Measurements from ENCODE around the gene ZBTB8OS. TPM values are rescaled to one million over a fixed set of nuclear protein-coding genes. Genes with fewer than 3 reads are reported as not detected.
"Not testable (repeated sequence)": the region's sequence is repeated elsewhere in the genome, so short reads cannot be mapped to it uniquely, and the experiment has no call there.

ZBTB8OS gene
- total RNA-seq, 3 donors from 2014 or later (not counting 1 experiment from before 2014, with no cell fraction given) = 46.1 to 62.2 (median 55.6) TPM

DNA sequence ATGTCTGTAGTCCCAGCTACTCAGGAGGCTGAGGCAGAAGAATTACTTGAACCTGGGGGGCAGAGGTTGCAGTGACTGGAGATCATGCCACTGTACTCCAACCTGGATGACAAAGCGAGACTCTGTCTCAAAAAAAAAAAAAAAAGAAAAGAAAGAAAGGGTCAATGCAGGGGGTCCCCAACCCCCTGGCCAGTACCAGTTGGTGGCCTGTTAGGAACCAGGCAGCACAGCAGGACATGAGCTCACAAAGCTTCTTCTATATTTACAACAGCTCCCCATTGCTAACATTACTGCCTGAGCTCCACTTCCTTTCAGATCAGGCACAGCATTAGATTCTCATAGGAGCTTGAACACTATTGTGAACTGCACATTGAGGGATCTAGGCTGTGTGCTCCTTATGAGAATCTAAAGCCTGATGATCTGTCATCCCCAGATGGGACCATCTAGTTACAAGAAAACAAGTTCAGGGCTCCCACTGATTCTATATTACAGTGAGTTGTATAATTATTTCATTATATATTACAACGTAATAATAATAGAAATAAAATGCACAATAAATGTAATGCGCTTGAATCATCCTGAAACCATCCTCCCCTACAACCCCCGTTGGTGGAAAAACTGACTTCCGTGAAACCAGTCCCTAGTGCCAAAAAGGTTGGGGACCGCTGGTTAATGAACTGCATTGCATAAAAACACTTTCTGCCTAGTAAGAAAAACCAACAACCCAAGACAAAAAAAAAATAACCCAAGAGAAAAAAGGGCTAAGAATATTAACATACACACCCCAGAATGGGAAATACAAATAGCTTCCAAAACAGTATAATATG is 2.8 kb downstream of the ZBTB8OS start:
- no peaks in the 10 kb centered on the region for H3K27me3 Mint-ChIP-seq (ENCODE audit: low read depth in 2 of 2)
- Histone ChIP-seq H3K27ac (ENCODE audit: low read length) (no peak overlapping the region), H3K4me1 (ENCODE audit: control insufficient read depth, insufficient read depth, low read length) (peaks cover 26% of the 10 kb centered on the region)

DNA sequence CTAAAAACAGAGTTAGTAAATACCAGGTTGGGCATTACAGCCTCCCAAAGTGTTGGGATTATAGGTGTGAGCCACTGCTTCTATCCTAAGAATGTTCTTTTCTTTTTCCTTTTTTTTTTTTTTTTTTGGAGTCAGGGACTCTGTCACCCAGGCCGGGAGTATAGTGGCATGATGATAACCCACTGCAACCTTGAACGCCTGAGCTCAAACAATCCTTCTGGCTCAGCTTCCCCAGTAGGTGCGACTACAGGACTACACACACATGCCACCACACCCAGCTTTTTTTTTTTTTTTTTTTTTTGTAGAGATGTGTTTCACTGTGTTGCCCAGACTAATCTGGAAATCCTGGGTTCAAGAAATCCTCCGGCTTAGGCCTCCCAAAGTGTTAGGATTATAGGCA is 5.9 kb downstream of the ZBTB8OS start:
- Mint-ChIP-seq H3K4me3 (no peak overlapping the region), H3K27ac (no peak overlapping the region), H3K27me3 (ENCODE audit: low read depth in 2 of 2) (no peaks in the 10 kb centered on the region), H3K9me3 (no peaks in the 10 kb centered on the region), H3K4me1 (peaks cover 12 to 16% of the 10 kb centered on the region in 2 donors), H3K36me3 (no peaks in the 10 kb centered on the region)
- no peak for ATAC-seq
- no peaks in the 10 kb centered on the region for H3K9me3 ChIP-seq (ENCODE audit: control insufficient read depth, insufficient read depth, low read length)
- 90% methylated on average over 2 of the region's 4 CpGs for WGBS (ENCODE audit: insufficient coverage)
- no peaks in the 10 kb centered on the region for H3K27me3 ChIP-seq (ENCODE audit: control insufficient read depth, insufficient read depth, low read length)
- intact Hi-C loops (cut with micrococcal nuclease) = no loop called here
- H3K36me3 ChIP-seq (ENCODE audit: control insufficient read depth, insufficient read depth, low read length) = peaks cover 2% of the 10 kb centered on the region
- H3K4me3 ChIP-seq (ENCODE audit: low read length) = no peak overlapping the region
- TF ChIP-seq, protein P1, sequence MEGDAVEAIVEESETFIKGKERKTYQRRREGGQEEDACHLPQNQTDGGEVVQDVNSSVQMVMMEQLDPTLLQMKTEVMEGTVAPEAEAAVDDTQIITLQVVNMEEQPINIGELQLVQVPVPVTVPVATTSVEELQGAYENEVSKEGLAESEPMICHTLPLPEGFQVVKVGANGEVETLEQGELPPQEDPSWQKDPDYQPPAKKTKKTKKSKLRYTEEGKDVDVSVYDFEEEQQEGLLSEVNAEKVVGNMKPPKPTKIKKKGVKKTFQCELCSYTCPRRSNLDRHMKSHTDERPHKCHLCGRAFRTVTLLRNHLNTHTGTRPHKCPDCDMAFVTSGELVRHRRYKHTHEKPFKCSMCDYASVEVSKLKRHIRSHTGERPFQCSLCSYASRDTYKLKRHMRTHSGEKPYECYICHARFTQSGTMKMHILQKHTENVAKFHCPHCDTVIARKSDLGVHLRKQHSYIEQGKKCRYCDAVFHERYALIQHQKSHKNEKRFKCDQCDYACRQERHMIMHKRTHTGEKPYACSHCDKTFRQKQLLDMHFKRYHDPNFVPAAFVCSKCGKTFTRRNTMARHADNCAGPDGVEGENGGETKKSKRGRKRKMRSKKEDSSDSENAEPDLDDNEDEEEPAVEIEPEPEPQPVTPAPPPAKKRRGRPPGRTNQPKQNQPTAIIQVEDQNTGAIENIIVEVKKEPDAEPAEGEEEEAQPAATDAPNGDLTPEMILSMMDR (IDR thresholded peaks at IDR 0.05) = no peak
- DNase-seq = no peak
- no peak overlapping the region for H3K27ac ChIP-seq (ENCODE audit: low read length)
- peaks cover 5% of the 10 kb centered on the region for H3K4me1 ChIP-seq (ENCODE audit: control insufficient read depth, insufficient read depth, low read length)

More for the DNA sequence above, 2.8 kb downstream of the ZBTB8OS start:
- Mint-ChIP-seq H3K36me3 (no peaks in the 10 kb centered on the region), H3K4me3 (peak overlapping the region; percentile 79), H3K4me1 (peaks cover 33 to 35% of the 10 kb centered on the region in 2 donors), H3K9me3 (no peaks in the 10 kb centered on the region), H3K27ac (peak overlapping the region; percentile 66 to 78)
- H3K9me3 ChIP-seq (ENCODE audit: control insufficient read depth, insufficient read depth, low read length) = no peaks in the 10 kb centered on the region
- ATAC-seq = no peak
- WGBS (ENCODE audit: insufficient coverage) = 73% methylated on average over 4 of the region's 6 CpGs
- no peak overlapping the region for H3K4me3 ChIP-seq (ENCODE audit: low read length)
- H3K36me3 ChIP-seq (ENCODE audit: control insufficient read depth, insufficient read depth, low read length) = peaks cover 6% of the 10 kb centered on the region
- no peaks in the 10 kb centered on the region for H3K27me3 ChIP-seq (ENCODE audit: control insufficient read depth, insufficient read depth, low read length)
- TF ChIP-seq, protein P1 (IDR thresholded peaks at IDR 0.05) = no peak
- DNase-seq = no peak
- intact Hi-C loops (cut with micrococcal nuclease) = no loop called here

DNA sequence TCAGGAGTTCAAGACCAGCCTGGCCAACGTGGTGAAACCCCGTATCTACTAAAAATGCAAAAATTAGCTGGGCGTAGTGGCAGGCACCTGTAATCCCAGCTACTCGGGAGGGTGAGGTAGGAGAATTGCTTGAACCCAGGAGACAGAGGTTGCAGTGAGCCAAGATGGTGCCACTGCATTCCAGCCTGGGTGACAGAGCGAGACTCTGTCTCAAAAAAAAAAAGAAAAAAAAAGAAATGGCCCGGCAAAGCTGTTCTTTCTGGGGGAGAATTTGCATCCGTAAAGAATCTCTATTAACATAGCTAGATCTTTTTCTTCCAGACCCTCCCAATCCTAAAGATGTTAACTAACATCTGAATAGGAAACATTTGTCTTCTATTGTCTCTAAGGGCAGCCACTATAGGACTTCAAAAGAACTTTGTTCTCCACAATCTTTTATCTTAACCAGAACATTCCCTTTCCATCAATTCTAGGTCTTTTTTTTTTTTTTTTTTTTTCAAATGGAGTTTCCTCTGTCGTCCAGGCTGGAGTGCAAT is 8.0 kb downstream of the ZBTB8OS start:
- DNase-seq; H3K36me3 ChIP-seq (ENCODE audit: control insufficient read depth, insufficient read depth, low read length); H3K9me3 ChIP-seq (ENCODE audit: control insufficient read depth, insufficient read depth, low read length); intact Hi-C loops (cut with micrococcal nuclease); H3K27me3 Mint-ChIP-seq (ENCODE audit: low read depth in 2 of 2); H3K27me3 ChIP-seq (ENCODE audit: control insufficient read depth, insufficient read depth, low read length); ATAC-seq; H3K27ac Mint-ChIP-seq; H3K4me1 ChIP-seq (ENCODE audit: control insufficient read depth, insufficient read depth, low read length); H3K4me3 ChIP-seq (ENCODE audit: low read length); H3K4me3 Mint-ChIP-seq; H3K4me1 Mint-ChIP-seq; H3K36me3 Mint-ChIP-seq; H3K9me3 Mint-ChIP-seq; H3K27ac ChIP-seq (ENCODE audit: low read length): not testable (repeated sequence)
- WGBS (ENCODE audit: insufficient coverage) = 88% methylated on average over 7 of the region's 8 CpGs

DNA sequence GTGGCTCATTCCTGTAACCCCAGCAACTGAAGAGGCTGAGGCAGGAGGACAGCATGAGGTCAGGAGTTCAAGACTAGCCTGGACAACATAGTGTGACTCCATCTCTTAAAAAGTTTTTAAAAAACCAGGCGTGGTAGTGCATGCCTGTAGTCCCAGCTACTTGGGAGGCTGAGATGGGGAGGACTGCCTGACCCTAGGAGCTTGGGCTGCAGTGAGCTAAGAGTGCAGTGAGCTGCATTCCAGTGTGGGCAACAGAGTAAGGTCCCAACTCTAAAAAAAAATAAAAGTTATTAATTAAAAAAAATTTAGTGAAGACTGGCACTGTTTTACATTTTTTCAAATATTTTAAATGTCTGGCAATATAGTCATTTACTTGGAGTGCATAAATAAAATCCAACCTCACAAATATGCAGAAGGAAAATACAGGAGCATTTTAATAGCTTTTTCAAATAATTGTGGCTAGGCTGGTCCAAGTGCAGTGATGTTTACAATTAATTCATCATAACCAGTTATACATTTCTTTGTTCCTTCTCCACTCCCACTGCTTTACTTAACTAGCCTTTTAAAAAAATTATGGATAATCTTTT is 10.8 kb downstream of the ZBTB8OS start:
- Mint-ChIP-seq H3K9me3 (no peaks in the 10 kb centered on the region), H3K4me1 (peaks cover 0 to 22% of the 10 kb centered on the region in 2 donors), H3K27me3 (ENCODE audit: low read depth in 2 of 2) (no peaks in the 10 kb centered on the region), H3K27ac (no peak overlapping the region), H3K36me3 (no peaks in the 10 kb centered on the region), H3K4me3 (no peak overlapping the region)
- H3K9me3 ChIP-seq (ENCODE audit: control insufficient read depth, insufficient read depth, low read length) = no peaks in the 10 kb centered on the region
- TF ChIP-seq, protein P1 (IDR thresholded peaks at IDR 0.05) = no peak
- H3K4me3 ChIP-seq (ENCODE audit: low read length) = no peak overlapping the region
- no peaks in the 10 kb centered on the region for H3K27me3 ChIP-seq (ENCODE audit: control insufficient read depth, insufficient read depth, low read length)
- WGBS (ENCODE audit: insufficient coverage) = 89% methylated on average over 1 of the region's 1 CpG
- H3K4me1 ChIP-seq (ENCODE audit: control insufficient read depth, insufficient read depth, low read length) = no peaks in the 10 kb centered on the region
- H3K36me3 ChIP-seq (ENCODE audit: control insufficient read depth, insufficient read depth, low read length) = peaks cover 2% of the 10 kb centered on the region
- H3K27ac ChIP-seq (ENCODE audit: low read length) = no peak overlapping the region
- intact Hi-C loops (cut with micrococcal nuclease) = no loop called here
- ATAC-seq (no peak), DNase-seq (no peak)
